Astrocyte of the cerebellum (primary cell): ENCODE results near the gene KLLN.
"Not testable (repeated sequence)": the region's sequence is repeated elsewhere in the genome, so short reads cannot be mapped to it uniquely, and the experiment has no call there.

Source experiments
- DNase-seq: peaks from one replicate; pipeline ENCODE4 v3.0.0-alpha.2; 2011; ENCODE audit warnings: low read depth
- H3K4me3 ChIP-seq: 2 replicates; pipeline ENCODE4 v1.5.1; 2011; ENCODE audit warnings: mild to moderate bottlenecking, low read depth, low read length, moderate library complexity
- CTCF ChIP-seq: IDR thresholded peaks from 2 replicates; pipeline ENCODE4 v1.5.1; 2012; ENCODE audit warnings: low read length, low read depth, moderate library complexity, mild to moderate bottlenecking; ENCODE audit errors: missing control alignments
- in situ Hi-C: cut with HindIII; loops from 2 replicates; pipeline ENCODE4 v1.10.0; 2017; ENCODE audit warnings: low sequenced_read_pairs

KLLN gene

GRCh38 chr10:87847550-87847949, 15.8 kb downstream of the KLLN start:
- no peak for TF ChIP-seq CTCF
- no peak overlapping the region for H3K4me3 ChIP-seq
- in situ Hi-C loops: no loop called here
- DNase-seq: no peak

GRCh38 chr10:87846711-87847110, 16.6 kb downstream of the KLLN start:
- in situ Hi-C loops, H3K4me3 ChIP-seq, DNase-seq: not testable (repeated sequence)

GRCh38 chr10:87846023-87846422, 17.3 kb downstream of the KLLN start:
- no peak for TF ChIP-seq CTCF
- in situ Hi-C loops: no loop called here
- no peak overlapping the region for H3K4me3 ChIP-seq
- no peak for DNase-seq

- no peak for DNase-seq
- in situ Hi-C loops: no loop called here
- TF ChIP-seq CTCF: no peak
- no peak overlapping the region for H3K4me3 ChIP-seq
These were observed 17.7 kb downstream of the KLLN start for GRCh38 chr10:87845624-87845998.

- DNase-seq: no peak
- no peak for TF ChIP-seq CTCF
- no peak overlapping the region for H3K4me3 ChIP-seq
- in situ Hi-C loops: no loop called here
These were observed 18.3 kb downstream of the KLLN start for GRCh38 chr10:87844837-87845623.

GRCh38 chr10:87843714-87844113, 19.6 kb downstream of the KLLN start:
- no peak for TF ChIP-seq CTCF
- no peak overlapping the region for H3K4me3 ChIP-seq
- DNase-seq: no peak
- in situ Hi-C loops: no loop called here

GRCh38 chr10:87842776-87843497, 20.4 kb downstream of the KLLN start:
- no peak overlapping the region for H3K4me3 ChIP-seq
- in situ Hi-C loops: no loop called here
- TF ChIP-seq CTCF: no peak
- DNase-seq: no peak
